ENCODE results near the gene PCDHA5. TPM values are rescaled to one million over a fixed set of nuclear protein-coding genes. Genes with fewer than 3 reads are reported as not detected.
A peak's percentile ranks its signal among the peaks of the same experiment; 100 is the strongest.
"Not testable (repeated sequence)": the region's sequence is repeated elsewhere in the genome, so short reads cannot be mapped to it uniquely, and the experiment has no call there.

Gene PCDHA5
- total and polyA plus RNA-seq, 10 of the 15 experiments (the other 5 are each of a cell fraction or from before 2014, with no cell fraction given) = under 0.01 TPM; not detected in 9

GRCh38 chr5:140828362-140828737 lies 6.9 kb downstream of the PCDHA5 start (continued):
- TF ChIP-seq ZBTB40 (IDR thresholded peaks at IDR 0.05; ENCODE audit: borderline replicate concordance) (no peak), SMAD1 (IDR thresholded peaks at IDR 0.05; ENCODE audit: low read depth, partially characterized antibody) (no peak), CREB1 (IDR thresholded peaks at IDR 0.05; ENCODE audit: low read depth) (no peak), JUND (IDR thresholded peaks at IDR 0.05; ENCODE audit: low read depth, low read length) (no peak)

- BruUV-seq (replicated peaks); H3K36me3 ChIP-seq (ENCODE audit: control insufficient read depth in 2 of 2, insufficient read depth in 2 of 2, low read length in 1 of 2); H3K4me3 ChIP-seq; H3K9me3 ChIP-seq (replicated peaks; ENCODE audit: control insufficient read depth, insufficient read depth, low read length); H3K4me2 ChIP-seq (ENCODE audit: control insufficient read depth, insufficient read depth); intact Hi-C loops (cut with micrococcal nuclease; ENCODE audit: unreplicated experiment); SMC1A ChIA-PET (ENCODE audit: uncharacterized antibody, unreplicated experiment); H3K9ac ChIP-seq (ENCODE audit: control insufficient read depth, insufficient read depth, low read length); H3K79me2 ChIP-seq (ENCODE audit: control insufficient read depth, insufficient read depth, low read length); CTCF ChIA-PET; RAD21 ChIA-PET (ENCODE audit: unreplicated experiment); POLR2A ChIA-PET; H3K27me3 ChIP-seq (replicated peaks in 1 of 2; ENCODE audit: control insufficient read depth in 2 of 2, insufficient read depth in 2 of 2, low read length in 1 of 2); H2AFZ ChIP-seq (ENCODE audit: control insufficient read depth, low read depth, low read length); H4K20me1 ChIP-seq (ENCODE audit: control insufficient read depth, insufficient read depth); H3K4me1 ChIP-seq (ENCODE audit: control insufficient read depth, insufficient read depth, low read length); H3K27ac ChIP-seq (ENCODE audit: control insufficient read depth, insufficient read depth); FAIRE-seq; in situ Hi-C loops (cut with MboI); DNase-seq (ENCODE audit: low read depth, low spot score); ATAC-seq: not testable (repeated sequence)
- 92% methylated on average over 44 of the region's 106 CpGs for WGBS (ENCODE audit: insufficient coverage, insufficient replicate concordance, low lambda C conversion rate, missing lambda C conversion rate)
- peak in 1 of 2 experiments; percentile 81; a peak in 2 of 4 replicates for TF ChIP-seq SRF (IDR thresholded peaks at IDR 0.05; ENCODE audit: low read depth in 2 of 2, low read length in 2 of 2)
Measured at GRCh38 chr5:140829511-140830501, 8.4 kb downstream of the PCDHA5 start.
